Fibroblast of pulmonary artery (primary cell): Measurements from ENCODE around the gene ACSM5.
"Not testable (repeated sequence)": the region's sequence is repeated elsewhere in the genome, so short reads cannot be mapped to it uniquely, and the experiment has no call there.

ENCODE experiments used
- DNase-seq: peaks from one replicate; pipeline ENCODE4 v3.0.0-alpha.2; 2010; ENCODE audit warnings: low read depth
- H3K4me3 ChIP-seq: replicated peaks from 2 replicates; pipeline ENCODE4 v1.5.1; 2011; ENCODE audit warnings: low read depth, mild to moderate bottlenecking, control low read depth, low read length, moderate library complexity
- TF ChIP-seq, protein P1 (sequence below): IDR thresholded peaks from 2 replicates; pipeline ENCODE4 v1.5.1; 2011; ENCODE audit warnings: mild to moderate bottlenecking, control low read depth, low read length, inconsistent platforms; ENCODE audit errors: missing control alignments

The ACSM5 gene

DNA sequence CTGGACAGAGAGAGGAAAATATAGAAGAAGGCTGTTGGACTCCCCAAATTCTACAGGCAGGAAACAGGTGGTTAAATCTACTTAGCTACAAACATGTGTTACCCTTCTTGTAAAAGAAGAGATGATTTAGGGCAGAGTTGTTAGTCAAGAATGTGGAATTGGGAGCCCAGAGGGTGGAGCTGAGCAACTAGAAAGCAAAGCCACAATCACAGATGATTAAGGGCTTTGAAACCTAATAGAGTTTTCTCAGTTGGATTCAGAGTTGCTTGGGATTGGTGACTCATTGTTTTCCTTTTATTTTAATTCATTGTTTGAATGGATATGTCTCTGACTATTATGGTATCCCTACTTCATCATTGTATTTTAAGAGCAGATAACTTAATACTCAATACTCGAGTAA, 6.2 kb downstream of the ACSM5 start:
- TF ChIP-seq, protein P1, sequence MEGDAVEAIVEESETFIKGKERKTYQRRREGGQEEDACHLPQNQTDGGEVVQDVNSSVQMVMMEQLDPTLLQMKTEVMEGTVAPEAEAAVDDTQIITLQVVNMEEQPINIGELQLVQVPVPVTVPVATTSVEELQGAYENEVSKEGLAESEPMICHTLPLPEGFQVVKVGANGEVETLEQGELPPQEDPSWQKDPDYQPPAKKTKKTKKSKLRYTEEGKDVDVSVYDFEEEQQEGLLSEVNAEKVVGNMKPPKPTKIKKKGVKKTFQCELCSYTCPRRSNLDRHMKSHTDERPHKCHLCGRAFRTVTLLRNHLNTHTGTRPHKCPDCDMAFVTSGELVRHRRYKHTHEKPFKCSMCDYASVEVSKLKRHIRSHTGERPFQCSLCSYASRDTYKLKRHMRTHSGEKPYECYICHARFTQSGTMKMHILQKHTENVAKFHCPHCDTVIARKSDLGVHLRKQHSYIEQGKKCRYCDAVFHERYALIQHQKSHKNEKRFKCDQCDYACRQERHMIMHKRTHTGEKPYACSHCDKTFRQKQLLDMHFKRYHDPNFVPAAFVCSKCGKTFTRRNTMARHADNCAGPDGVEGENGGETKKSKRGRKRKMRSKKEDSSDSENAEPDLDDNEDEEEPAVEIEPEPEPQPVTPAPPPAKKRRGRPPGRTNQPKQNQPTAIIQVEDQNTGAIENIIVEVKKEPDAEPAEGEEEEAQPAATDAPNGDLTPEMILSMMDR: no peak
- no peak for DNase-seq

DNA sequence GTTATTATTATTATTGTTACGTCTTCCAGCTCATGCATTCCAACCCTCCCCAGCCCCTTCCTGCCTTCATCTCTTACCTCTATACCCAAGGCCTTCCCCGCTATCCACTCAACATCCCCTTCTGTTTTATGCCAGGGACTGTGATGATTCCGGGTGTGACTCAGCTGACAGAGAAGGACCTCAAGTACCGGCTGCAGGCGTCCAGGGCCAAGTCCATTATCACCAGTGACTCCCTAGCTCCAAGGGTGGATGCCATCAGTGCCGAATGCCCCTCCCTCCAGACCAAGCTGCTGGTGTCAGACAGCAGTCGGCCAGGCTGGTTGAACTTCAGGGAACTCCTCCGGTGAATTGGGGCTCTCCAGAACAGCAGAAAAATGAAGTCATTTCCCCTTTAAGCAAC, 9.8 kb downstream of the ACSM5 start:
- DNase-seq, H3K4me3 ChIP-seq: not testable (repeated sequence)

More for the DNA sequence above, 6.2 kb downstream of the ACSM5 start:
- no peak overlapping the region for H3K4me3 ChIP-seq

DNA sequence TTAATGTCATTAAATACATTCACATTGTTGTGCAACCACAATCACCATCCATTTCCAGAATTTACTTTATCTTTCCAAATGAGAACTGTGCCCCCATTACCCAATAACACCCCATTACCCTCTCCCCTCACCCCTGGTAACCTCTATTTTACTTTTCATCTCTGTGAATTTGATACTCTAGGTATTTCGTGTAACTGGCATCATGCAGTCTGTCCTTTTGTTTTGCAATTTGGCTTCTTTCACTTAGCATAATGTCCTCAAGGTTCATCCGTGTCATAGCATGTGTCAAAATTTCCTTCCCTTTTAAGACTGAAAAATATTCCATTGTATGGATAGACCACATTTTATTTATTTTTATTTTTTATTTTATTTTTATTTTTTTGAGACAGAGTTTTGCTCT, 12.4 kb downstream of the ACSM5 start:
- not testable (repeated sequence) for H3K4me3 ChIP-seq, DNase-seq

DNA sequence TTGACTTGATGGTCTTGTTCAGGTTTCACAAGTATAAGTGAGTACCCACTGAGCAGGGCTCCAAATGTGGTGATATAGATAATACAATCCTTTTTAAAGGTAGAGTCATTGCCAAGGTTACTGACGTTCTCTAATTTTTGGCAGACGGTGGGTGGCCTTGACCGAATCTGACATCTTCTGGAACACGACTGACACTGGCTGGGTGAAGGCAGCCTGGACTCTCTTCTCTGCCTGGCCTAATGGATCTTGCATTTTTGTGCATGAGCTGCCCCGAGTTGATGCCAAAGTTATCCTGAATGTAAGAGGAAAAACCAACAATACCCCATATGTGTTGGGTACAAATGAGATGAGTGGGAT, 14.4 kb downstream of the ACSM5 start:
- H3K4me3 ChIP-seq, DNase-seq: not testable (repeated sequence)

DNA sequence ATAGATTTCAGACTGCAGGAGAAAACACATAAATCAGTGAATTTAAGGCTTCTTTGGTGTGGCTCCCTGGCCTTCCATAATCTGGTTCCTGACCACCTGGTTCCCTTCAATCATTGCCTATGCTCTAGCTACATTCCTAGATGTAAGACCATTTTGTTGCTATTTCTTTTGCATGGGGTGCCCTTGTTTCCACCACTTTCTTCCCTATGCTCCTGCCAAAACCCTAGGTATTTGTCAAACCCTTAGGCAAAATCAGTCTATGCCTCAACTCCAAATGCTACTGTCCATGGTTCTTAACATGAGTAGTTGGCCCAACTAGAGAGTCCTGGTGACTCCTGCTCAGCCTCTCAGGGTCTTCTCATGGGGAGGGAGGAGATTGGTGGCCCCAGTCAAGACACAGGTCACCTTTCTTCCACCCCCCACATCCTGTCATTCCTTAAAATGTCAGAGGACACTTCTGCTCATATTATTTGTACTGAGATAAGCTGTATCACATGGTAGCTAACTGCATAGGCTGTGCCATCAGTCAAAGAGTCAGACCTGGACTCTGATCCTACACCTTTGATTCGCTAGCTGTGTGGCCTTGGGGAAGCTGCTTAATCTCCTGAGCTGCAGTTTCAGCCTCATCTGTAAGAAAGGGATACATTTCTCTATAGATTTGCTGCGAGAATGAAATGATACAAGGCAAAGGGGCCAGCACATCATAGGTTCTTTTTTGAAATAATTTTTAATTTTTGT, 15.0 kb downstream of the ACSM5 start:
- TF ChIP-seq, protein P1: no peak
- DNase-seq: no peak
- H3K4me3 ChIP-seq: no peak overlapping the region

DNA sequence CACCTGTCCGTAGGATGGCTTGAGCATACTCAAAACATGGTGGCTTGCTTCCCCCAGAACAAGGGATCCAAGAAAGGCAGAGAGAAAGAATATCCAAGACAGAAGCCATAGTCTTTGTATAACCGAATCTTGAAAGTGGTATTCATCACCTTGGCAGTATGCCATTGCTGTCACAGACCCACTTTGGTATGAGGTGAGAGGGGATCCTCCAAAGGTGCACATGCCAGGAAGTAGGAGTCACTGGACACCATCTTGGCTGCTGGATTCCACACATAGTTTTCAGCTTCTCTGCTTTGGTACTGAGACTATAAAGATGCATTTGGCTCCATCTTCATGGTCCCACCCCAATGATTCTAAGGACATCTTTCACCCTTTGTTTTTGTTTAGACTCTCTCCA, 18.1 kb downstream of the ACSM5 start:
- DNase-seq, H3K4me3 ChIP-seq: not testable (repeated sequence)

DNA sequence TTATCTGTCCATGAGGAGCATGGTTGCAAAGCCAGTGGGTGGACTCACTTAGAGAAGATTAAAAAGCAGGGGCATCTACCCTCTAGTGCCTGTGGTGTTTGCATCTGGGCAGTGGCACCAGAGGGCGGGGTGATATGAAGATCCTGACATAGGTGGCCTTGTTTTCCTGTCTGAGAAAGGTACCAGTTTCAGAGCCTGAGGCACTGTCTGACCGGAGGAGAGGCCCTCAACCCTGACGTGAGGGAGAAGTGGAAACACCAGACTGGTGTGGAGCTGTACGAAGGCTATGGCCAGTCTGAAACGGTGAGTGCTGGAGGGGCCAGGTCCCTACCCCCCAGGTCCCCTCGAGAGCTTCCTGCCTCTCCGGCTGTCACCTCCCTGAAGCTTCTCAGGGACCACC, 20.2 kb downstream of the ACSM5 start:
- H3K4me3 ChIP-seq, DNase-seq: not testable (repeated sequence)

DNA sequence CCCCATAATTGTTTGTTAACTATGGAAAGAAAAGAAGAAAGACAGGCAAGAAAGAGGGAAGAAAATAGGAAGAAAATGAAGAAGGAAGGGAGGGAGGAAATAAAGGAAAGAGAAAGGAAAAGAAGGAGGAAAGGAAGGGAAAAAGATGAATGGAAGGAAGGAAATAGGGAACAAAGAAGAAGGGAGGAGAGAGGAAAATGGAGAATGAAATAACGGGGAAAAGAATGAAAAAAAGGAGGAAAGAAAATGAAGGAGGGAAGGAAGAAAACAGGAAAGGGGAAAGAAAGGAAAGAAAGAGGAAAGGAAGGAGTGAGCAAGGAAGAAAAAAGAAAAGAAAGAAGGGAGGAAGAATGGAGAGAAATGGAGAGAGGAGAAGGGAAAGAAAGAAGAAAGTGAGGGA, 21.1 kb downstream of the ACSM5 start:
- DNase-seq, H3K4me3 ChIP-seq: not testable (repeated sequence)

DNA sequence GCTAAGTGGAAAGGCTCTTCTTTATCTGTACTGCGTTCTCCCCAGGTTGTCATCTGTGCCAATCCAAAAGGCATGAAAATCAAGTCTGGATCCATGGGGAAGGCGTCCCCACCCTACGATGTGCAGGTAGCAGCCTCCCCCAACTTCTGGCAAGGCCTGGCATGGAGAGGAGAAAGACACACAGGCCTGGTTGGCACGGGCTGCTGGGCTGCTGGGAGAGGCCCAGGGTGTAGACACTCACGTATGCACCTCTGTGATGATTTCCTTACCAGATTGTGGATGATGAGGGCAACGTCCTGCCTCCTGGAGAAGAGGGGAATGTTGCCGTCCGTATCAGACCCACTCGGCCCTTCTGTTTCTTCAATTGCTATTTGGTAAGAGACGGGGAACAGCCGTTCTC, 21.6 kb downstream of the ACSM5 start:
- TF ChIP-seq, protein P1: no peak
- no peak overlapping the region for H3K4me3 ChIP-seq
- no peak for DNase-seq

DNA sequence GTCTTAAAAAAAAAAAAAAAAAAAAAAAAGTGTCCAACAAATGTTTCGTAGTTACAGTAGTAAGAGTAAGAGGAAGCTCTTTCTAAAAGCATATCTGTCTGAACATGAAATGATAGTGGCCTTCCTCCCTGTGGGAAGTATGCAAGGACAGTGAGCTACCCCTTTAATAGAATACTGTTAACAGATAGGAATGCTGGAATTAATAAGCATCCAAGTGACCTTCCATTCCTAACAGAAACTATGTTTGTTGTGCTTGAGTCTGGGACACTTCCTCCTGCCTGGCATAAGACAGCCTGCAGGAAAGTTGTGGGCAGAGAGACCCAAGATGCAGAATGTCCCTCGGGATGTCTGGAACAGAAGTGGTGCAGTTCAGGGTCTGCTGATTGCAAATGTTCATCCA, 29.6 kb downstream of the ACSM5 start:
- not testable (repeated sequence) for DNase-seq

DNA sequence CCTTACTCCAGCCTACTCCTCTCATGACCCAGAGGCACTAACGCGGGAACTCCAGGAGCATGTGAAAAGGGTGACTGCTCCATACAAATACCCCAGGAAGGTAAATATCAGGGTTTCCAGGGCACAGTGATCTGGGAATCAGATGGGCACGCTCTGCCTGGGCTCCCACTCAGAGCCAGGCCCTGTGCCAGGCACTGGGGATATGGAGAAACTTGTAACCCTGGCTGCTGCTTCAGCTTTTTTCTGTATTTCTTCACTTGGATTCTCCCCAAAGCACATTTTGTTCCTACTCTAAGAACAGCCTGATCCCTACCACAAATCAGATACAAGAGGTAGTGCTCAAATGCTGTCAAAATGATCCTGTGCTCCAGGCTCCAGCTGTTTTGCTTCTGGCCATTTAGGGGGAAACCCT, 30.5 kb downstream of the ACSM5 start:
- not testable (repeated sequence) for DNase-seq, H3K4me3 ChIP-seq

More for the DNA sequence above, 29.6 kb downstream of the ACSM5 start:
- not testable (repeated sequence) for H3K4me3 ChIP-seq

DNA sequence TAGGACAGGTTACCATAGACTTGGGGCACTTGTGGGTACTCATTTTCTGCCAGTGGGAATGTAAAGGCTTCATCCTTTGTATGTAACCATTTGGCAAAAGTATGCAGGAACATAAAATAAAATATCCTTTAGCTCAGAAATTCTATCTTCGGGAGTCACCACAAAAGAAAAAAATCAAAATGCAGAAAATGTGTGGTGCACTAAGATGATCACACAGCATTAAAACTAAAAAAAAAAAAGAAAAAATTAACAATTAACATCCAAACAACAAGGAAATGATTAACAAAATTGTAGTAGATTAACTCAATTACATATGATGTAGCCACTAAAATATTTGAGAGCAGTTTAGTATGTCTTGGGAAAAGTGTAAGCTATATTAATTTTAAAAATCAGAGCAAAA, 31.4 kb downstream of the ACSM5 start:
- not testable (repeated sequence) for DNase-seq, H3K4me3 ChIP-seq
